ENCODE results near the gene CLRN1. TPM values are rescaled to one million over a fixed set of nuclear protein-coding genes. Genes with fewer than 3 reads are reported as not detected.

Gene CLRN1
- total RNA-seq, 1 donor from 2014 or later: not detected

DNA sequence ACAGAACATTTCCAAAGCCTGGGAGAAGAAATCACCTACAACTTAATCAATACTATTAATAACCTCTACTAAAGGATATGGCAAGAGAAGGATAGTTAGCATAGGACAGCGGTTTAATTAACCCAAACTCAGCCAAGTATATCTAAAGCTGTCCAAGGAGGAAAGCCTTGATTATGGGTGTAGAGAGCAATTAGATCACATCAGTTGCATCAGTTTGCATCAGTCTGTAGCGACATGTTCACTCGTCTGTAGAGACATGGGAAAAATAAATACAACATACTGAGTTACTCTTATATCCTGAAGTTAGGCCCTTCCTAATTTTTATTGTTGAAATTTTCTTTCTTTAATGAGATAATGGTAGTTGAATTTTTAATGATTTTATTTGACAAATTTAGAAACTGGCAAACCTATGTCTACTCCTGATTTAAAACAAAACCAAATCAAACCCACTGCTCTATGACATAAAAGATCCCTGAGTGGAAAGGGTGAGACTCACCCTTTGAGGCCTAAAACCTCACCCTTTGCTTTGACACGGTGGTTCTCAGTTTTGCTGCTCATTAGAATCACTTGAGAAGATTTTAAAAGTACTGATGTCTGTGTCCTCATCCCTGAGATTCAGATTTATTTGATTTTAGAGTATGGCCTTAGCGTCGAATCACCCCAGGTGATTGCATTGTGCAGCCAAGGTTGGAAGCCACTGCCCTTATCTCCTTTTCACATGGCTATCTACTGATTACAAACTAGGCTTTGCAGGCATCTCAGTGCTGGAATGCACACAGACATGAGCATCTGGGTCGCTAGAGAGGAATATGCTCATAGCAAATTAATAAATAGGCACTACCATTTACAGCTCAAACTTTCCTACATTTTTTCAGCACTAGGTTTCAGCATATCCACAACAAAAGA is 2.8 kb upstream of the CLRN1 start:
- Mint-ChIP-seq H3K4me3 (no peak overlapping the region), H3K4me1 (ENCODE audit: unreplicated experiment) (peaks cover 8% of the 10 kb centered on the region), H3K27me3 (peaks cover 18% of the 10 kb centered on the region), H3K36me3 (no peaks in the 10 kb centered on the region), H3K9me3 (no peaks in the 10 kb centered on the region), H3K27ac (no peak overlapping the region)
- TF ChIP-seq, protein P1, sequence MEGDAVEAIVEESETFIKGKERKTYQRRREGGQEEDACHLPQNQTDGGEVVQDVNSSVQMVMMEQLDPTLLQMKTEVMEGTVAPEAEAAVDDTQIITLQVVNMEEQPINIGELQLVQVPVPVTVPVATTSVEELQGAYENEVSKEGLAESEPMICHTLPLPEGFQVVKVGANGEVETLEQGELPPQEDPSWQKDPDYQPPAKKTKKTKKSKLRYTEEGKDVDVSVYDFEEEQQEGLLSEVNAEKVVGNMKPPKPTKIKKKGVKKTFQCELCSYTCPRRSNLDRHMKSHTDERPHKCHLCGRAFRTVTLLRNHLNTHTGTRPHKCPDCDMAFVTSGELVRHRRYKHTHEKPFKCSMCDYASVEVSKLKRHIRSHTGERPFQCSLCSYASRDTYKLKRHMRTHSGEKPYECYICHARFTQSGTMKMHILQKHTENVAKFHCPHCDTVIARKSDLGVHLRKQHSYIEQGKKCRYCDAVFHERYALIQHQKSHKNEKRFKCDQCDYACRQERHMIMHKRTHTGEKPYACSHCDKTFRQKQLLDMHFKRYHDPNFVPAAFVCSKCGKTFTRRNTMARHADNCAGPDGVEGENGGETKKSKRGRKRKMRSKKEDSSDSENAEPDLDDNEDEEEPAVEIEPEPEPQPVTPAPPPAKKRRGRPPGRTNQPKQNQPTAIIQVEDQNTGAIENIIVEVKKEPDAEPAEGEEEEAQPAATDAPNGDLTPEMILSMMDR (conservative IDR thresholded peaks at IDR 0.05): no peak
- DNase-seq (ENCODE audit: extremely low spot score, unreplicated experiment): no peak

DNA sequence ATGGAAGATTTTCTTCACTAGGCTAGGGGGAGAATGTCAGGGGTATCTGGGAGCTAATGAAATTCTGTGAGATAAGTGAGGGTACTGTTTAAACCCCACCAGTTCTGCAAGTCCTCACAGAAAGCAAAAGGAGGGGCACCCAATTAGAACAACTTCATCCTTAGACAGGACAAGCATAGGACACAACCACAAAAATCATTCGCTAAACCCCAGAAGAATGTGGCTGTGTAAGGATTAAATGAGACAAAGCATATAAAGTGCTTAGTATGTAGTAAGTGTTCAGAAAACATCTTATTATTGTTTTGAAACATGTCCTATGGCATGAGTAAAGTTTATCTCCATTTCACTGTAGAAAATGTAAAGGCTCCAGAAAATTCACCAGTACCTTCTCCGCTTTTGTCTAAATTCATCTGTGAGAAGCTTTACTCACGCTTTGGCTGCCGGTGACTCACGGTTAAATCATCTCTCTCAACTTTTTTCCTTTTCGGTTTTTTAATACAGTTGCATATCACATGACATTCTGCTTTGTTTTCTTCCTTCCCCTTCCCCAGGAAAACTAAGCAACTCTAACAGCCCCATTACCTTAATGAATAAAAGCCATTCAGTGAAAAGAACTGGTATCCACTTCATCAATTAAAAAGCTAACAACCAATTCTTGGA is 1.7 kb downstream of the CLRN1 start:
- no peak for DNase-seq (ENCODE audit: extremely low spot score, unreplicated experiment)
- TF ChIP-seq, protein P1 (conservative IDR thresholded peaks at IDR 0.05): no peak
- H3K27me3 Mint-ChIP-seq: peaks cover 12% of the 10 kb centered on the region
- no peak overlapping the region for H3K4me3 Mint-ChIP-seq
- H3K36me3 Mint-ChIP-seq: no peaks in the 10 kb centered on the region
- no peaks in the 10 kb centered on the region for H3K9me3 Mint-ChIP-seq
- H3K27ac Mint-ChIP-seq: no peak overlapping the region
- H3K4me1 Mint-ChIP-seq (ENCODE audit: unreplicated experiment): peaks cover 8% of the 10 kb centered on the region

DNA sequence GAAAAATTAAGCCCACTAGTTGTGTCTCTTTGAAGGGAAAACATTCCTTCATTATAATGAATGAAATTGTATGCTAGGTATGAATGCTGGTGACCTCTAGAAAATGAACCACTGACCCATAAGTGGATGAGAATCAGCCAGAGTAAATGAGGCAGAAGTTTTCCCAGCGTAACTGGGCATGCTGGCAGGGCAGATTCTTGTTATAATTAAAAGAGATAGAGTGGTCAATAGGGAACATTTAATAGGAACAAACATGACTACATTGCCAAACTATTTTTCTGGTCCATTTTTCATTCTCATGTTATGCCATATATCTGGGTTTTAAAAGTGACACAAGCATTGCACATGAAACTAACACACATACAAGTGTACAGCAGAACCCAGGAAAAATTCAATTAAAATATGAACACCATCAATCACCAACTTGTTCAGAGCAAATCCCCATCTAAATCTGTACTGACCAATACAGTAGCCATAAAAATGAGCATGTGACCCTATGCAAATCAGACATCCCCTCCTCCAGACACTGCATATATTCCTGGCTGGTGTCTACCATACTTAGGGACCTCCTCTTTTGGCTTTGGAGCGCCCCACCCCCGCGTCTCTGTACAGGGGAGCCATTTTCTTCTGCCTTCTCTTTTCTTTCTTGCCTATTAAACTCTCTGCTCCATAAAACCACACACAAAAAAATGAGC is 4.0 kb downstream of the CLRN1 start:
- TF ChIP-seq, protein P1 (conservative IDR thresholded peaks at IDR 0.05): no peak
- Mint-ChIP-seq H3K27me3 (peaks cover 7% of the 10 kb centered on the region), H3K9me3 (no peaks in the 10 kb centered on the region), H3K27ac (no peak overlapping the region), H3K4me3 (no peak overlapping the region), H3K4me1 (ENCODE audit: unreplicated experiment) (peaks cover 8% of the 10 kb centered on the region), H3K36me3 (no peaks in the 10 kb centered on the region)
- no peak for DNase-seq (ENCODE audit: extremely low spot score, unreplicated experiment)

DNA sequence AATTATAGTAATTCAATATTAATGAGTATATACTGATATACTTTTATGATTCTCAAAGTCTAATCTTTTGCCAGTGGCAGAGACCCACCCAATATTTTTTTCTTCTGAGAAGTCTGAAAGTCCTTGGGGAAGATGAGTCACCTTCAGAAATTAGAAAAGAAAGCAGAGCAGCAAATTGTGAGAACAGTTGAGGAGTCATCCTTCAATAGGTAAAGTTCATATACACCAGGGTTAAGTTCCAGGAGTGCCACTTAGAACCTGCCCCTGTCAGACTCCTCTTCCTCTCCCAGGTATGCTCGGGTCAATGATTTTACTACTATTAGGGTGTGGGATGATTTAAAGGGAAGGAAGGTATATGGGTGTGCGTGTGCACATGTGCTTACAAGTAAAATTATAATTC is 7.1 kb downstream of the CLRN1 start:
- TF ChIP-seq, protein P1 (conservative IDR thresholded peaks at IDR 0.05): no peak
- no peak overlapping the region for H3K27ac Mint-ChIP-seq
- no peaks in the 10 kb centered on the region for H3K36me3 Mint-ChIP-seq
- no peak for DNase-seq (ENCODE audit: extremely low spot score, unreplicated experiment)
- H3K9me3 Mint-ChIP-seq: no peaks in the 10 kb centered on the region
- peaks cover 8% of the 10 kb centered on the region for H3K4me1 Mint-ChIP-seq (ENCODE audit: unreplicated experiment)
- H3K4me3 Mint-ChIP-seq: no peak overlapping the region
- H3K27me3 Mint-ChIP-seq: peaks cover 4% of the 10 kb centered on the region

DNA sequence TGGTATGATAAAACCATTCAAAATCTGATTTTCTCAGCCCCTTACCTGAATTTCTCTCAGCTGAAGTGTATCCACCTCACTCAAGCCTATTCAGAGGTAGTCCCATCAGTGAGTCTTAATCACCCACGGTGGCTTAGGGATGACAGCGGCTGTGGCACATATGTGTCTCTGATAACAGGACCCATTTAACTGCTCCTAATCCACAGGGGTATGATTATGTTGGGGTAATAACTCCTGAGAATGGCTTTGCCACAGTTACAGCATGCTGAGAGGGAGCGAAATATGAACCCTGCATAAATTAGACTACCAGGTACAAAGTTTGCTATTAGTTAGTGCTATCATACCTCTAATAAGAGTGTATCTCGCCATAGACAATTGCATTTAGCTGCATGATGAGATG is 10.6 kb downstream of the CLRN1 start:
- no peak for DNase-seq (ENCODE audit: extremely low spot score, unreplicated experiment)
- peaks cover 6% of the 10 kb centered on the region for H3K27me3 Mint-ChIP-seq
- no peak overlapping the region for H3K27ac Mint-ChIP-seq
- TF ChIP-seq, protein P1 (conservative IDR thresholded peaks at IDR 0.05): no peak
- no peaks in the 10 kb centered on the region for H3K9me3 Mint-ChIP-seq
- H3K36me3 Mint-ChIP-seq: no peaks in the 10 kb centered on the region
- H3K4me1 Mint-ChIP-seq (ENCODE audit: unreplicated experiment): peaks cover 8% of the 10 kb centered on the region
- H3K4me3 Mint-ChIP-seq: no peak overlapping the region
